ENCODE data around the gene TTC7B.

DNA sequence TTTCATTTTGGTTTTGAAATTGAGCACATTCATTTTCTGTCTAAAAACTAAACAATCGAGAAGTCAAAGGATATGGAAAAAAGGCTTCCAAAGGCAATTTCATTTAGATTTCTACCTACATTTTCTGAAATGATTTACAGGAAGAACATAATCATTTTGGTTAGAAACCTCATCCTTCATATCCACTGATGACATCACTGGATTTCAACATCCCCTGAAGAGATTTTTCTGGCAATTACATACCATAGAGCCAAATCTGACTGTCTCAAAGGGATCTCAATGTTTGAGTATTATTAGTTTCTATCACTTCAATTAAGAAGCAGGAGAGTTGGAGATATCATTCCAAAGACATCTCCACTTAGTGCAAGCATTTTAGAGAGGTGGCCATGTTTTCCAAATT lies 137.8 kb downstream of the TTC7B start:
- TF ChIP-seq, protein P1, sequence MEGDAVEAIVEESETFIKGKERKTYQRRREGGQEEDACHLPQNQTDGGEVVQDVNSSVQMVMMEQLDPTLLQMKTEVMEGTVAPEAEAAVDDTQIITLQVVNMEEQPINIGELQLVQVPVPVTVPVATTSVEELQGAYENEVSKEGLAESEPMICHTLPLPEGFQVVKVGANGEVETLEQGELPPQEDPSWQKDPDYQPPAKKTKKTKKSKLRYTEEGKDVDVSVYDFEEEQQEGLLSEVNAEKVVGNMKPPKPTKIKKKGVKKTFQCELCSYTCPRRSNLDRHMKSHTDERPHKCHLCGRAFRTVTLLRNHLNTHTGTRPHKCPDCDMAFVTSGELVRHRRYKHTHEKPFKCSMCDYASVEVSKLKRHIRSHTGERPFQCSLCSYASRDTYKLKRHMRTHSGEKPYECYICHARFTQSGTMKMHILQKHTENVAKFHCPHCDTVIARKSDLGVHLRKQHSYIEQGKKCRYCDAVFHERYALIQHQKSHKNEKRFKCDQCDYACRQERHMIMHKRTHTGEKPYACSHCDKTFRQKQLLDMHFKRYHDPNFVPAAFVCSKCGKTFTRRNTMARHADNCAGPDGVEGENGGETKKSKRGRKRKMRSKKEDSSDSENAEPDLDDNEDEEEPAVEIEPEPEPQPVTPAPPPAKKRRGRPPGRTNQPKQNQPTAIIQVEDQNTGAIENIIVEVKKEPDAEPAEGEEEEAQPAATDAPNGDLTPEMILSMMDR (IDR thresholded peaks at IDR 0.05; ENCODE audit: low read length) = no peak
- no peak for TF ChIP-seq EZH2 (IDR thresholded peaks at IDR 0.05; ENCODE audit: borderline replicate concordance, low read length)
